ENCODE results near the gene UBXN11. TPM values are rescaled to one million over a fixed set of nuclear protein-coding genes. Genes with fewer than 3 reads are reported as not detected.
"Not testable (repeated sequence)": the region's sequence is repeated elsewhere in the genome, so short reads cannot be mapped to it uniquely, and the experiment has no call there.

The UBXN11 gene
- total RNA-seq, 2 experiments from 2014 or later: 30.5 to 31.7 TPM

GRCh38 chr1:26321315-26322041 is 15.0 kb upstream of the UBXN11 start:
- Mint-ChIP-seq H3K27me3 (no peaks in the 10 kb centered on the region), H3K9me3 (no peaks in the 10 kb centered on the region), H3K4me3 (peak overlapping the region; percentile 79), H3K4me1 (peaks cover 39% of the 10 kb centered on the region), H3K36me3 (peaks cover 35% of the 10 kb centered on the region), H3K27ac (peak overlapping the region; percentile 94)
- DNase-seq: peak; percentile 90

GRCh38 chr1:26320896-26321295 is 14.5 kb upstream of the UBXN11 start:
- Mint-ChIP-seq H3K4me1 (peaks cover 44% of the 10 kb centered on the region), H3K27me3 (no peaks in the 10 kb centered on the region), H3K4me3 (peak overlapping the region; percentile 94), H3K36me3 (peaks cover 35% of the 10 kb centered on the region), H3K9me3 (no peaks in the 10 kb centered on the region), H3K27ac (peak overlapping the region; percentile 97)
- DNase-seq: peak; percentile 12

GRCh38 chr1:26318338-26319064 is 12.1 kb upstream of the UBXN11 start:
- H3K27me3 Mint-ChIP-seq: no peaks in the 10 kb centered on the region
- DNase-seq: peak; percentile 64

GRCh38 chr1:26317612-26318337 is 11.3 kb upstream of the UBXN11 start, which contains the start of gene CD52:
TSS of gene CD52 (plus strand) at chr1:26317958. CDS start at chr1:26318018, 60 bp downstream.
- Mint-ChIP-seq H3K36me3 (peaks cover 28% of the 10 kb centered on the region), H3K27me3 (no peaks in the 10 kb centered on the region)

More at GRCh38 chr1:26318338-26319064, 12.1 kb upstream of the UBXN11 start:
- peaks cover 58% of the 10 kb centered on the region for H3K4me1 Mint-ChIP-seq
- peak overlapping the region; percentile 94 for H3K4me3 Mint-ChIP-seq
- H3K9me3 Mint-ChIP-seq: no peaks in the 10 kb centered on the region
- H3K36me3 Mint-ChIP-seq: peaks cover 33% of the 10 kb centered on the region
- H3K27ac Mint-ChIP-seq: peak overlapping the region; percentile 97

GRCh38 chr1:26317146-26317545 is 10.7 kb upstream of the UBXN11 start:
- Mint-ChIP-seq H3K27ac (peak overlapping the region; percentile 97), H3K4me1 (peaks cover 50% of the 10 kb centered on the region), H3K4me3 (peak overlapping the region; percentile 94), H3K9me3 (no peaks in the 10 kb centered on the region), H3K27me3 (no peaks in the 10 kb centered on the region), H3K36me3 (peaks cover 27% of the 10 kb centered on the region)
- no peak for DNase-seq

More at GRCh38 chr1:26317612-26318337, 11.3 kb upstream of the UBXN11 start, which contains the start of gene CD52:
- Mint-ChIP-seq H3K4me1 (peaks cover 56% of the 10 kb centered on the region), H3K9me3 (no peaks in the 10 kb centered on the region), H3K4me3 (peak within 1 kb of the TSS; percentile 94), H3K27ac (peak within 1 kb of the TSS; percentile 97)
- peak; percentile 81 for DNase-seq

GRCh38 chr1:26315874-26316850 is 9.7 kb upstream of the UBXN11 start:
- peaks cover 42% of the 10 kb centered on the region for H3K4me1 Mint-ChIP-seq
- peak overlapping the region; percentile 73 for H3K27ac Mint-ChIP-seq
- no peak overlapping the region for H3K4me3 Mint-ChIP-seq

GRCh38 chr1:26314501-26314900 is 8.1 kb upstream of the UBXN11 start:
- Mint-ChIP-seq H3K4me3 (no peak overlapping the region), H3K4me1 (peaks cover 33% of the 10 kb centered on the region)

More at GRCh38 chr1:26315874-26316850, 9.7 kb upstream of the UBXN11 start:
- Mint-ChIP-seq H3K36me3 (peaks cover 22% of the 10 kb centered on the region), H3K27me3 (no peaks in the 10 kb centered on the region), H3K9me3 (no peaks in the 10 kb centered on the region)
- no peak for DNase-seq

GRCh38 chr1:26307966-26308899 is 1.8 kb upstream of the UBXN11 start:
- not testable (repeated sequence) for H3K36me3 Mint-ChIP-seq, H3K9me3 Mint-ChIP-seq, H3K27me3 Mint-ChIP-seq
- peak; percentile 25 for DNase-seq
- Mint-ChIP-seq H3K4me3 (peak overlapping the region; percentile 99), H3K27ac (peak overlapping the region; percentile 94), H3K4me1 (peaks cover 29% of the 10 kb centered on the region)

More at GRCh38 chr1:26314501-26314900, 8.1 kb upstream of the UBXN11 start:
- Mint-ChIP-seq H3K27ac (no peak overlapping the region), H3K27me3 (no peaks in the 10 kb centered on the region), H3K36me3 (peaks cover 14% of the 10 kb centered on the region), H3K9me3 (no peaks in the 10 kb centered on the region)
- no peak for DNase-seq

GRCh38 chr1:26307363-26307781 is 936 bp upstream of the UBXN11 start:
- Mint-ChIP-seq H3K27me3 (no peaks in the 10 kb centered on the region), H3K4me3 (peak overlapping the region; percentile 99), H3K36me3 (no peaks in the 10 kb centered on the region), H3K4me1 (peaks cover 29% of the 10 kb centered on the region), H3K27ac (peak overlapping the region; percentile 94), H3K9me3 (no peaks in the 10 kb centered on the region)
- DNase-seq: no peak

GRCh38 chr1:26305667-26306289 is 658 bp downstream of the UBXN11 start:
- no peak for DNase-seq
- Mint-ChIP-seq H3K27ac (peak overlapping the region; percentile 94), H3K36me3 (no peaks in the 10 kb centered on the region), H3K4me1 (peaks cover 29% of the 10 kb centered on the region), H3K9me3 (no peaks in the 10 kb centered on the region), H3K27me3 (no peaks in the 10 kb centered on the region), H3K4me3 (peak overlapping the region; percentile 99)

- H3K36me3 Mint-ChIP-seq: no peaks in the 10 kb centered on the region
Measured at GRCh38 chr1:26302733-26303405, 3.6 kb downstream of the UBXN11 start.

GRCh38 chr1:26300578-26301275 is 5.7 kb downstream of the UBXN11 start:
- Mint-ChIP-seq H3K27me3 (no peaks in the 10 kb centered on the region), H3K4me3 (no peak overlapping the region), H3K4me1 (peaks cover 12% of the 10 kb centered on the region), H3K27ac (no peak overlapping the region), H3K36me3 (peaks cover 5% of the 10 kb centered on the region), H3K9me3 (no peaks in the 10 kb centered on the region)
- DNase-seq: no peak

More at GRCh38 chr1:26302733-26303405, 3.6 kb downstream of the UBXN11 start:
- H3K27ac Mint-ChIP-seq: no peak overlapping the region
- H3K27me3 Mint-ChIP-seq: no peaks in the 10 kb centered on the region
- peaks cover 21% of the 10 kb centered on the region for H3K4me1 Mint-ChIP-seq
- no peak overlapping the region for H3K4me3 Mint-ChIP-seq
- no peaks in the 10 kb centered on the region for H3K9me3 Mint-ChIP-seq
- DNase-seq: no peak

All from activated naive CD8-positive, alpha-beta T cell treated with anti-CD3 and anti-CD28 coated beads for 36 hours (primary cell).